ENCODE data around the gene KIAA1328. TPM values are rescaled to one million over a fixed set of nuclear protein-coding genes. Genes with fewer than 3 reads are reported as not detected.

The KIAA1328 gene
- total and polyA plus RNA-seq, 4 donors, result 0.95 to 7.4 (median 2.9) TPM

DNA sequence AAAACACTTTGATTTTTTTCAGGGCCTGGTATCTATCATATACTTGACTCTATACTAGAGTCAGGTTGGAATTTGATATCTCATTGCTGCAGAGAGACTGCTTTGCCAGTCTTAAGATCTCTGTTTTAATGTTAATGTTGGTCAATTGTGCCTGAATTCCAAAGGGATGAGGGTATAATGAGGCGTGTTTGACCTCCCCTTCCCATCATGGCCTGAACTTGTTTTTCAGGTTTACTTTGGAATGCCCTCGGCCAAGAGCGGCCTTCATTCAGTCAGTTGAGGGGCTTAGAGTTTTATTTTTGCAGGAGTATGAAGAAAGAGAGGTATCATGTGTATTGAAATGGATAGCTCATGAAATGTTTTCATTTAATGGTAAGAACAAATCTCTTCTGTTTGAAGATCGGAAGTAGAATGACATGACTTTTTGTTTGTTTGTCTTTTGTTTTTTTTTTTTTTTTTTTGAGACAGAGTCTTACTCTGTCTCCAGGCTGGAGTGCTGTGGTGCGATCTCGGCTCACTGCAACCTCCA lies 119.0 kb downstream of the KIAA1328 start:
- TF ChIP-seq NR2F2 (IDR thresholded peaks at IDR 0.05) (no peak), JUND (IDR thresholded peaks at IDR 0.05) (no peak), CTCF (IDR thresholded peaks at IDR 0.05; ENCODE audit: low read depth, low read length, missing input control) (no peak), EGR1 (IDR thresholded peaks at IDR 0.05; ENCODE audit: low read depth in 2 of 2) (no peak), RXRA (IDR thresholded peaks at IDR 0.05) (no peak), HNF4G (IDR thresholded peaks at IDR 0.05) (no peak), FOXA2 (IDR thresholded peaks at IDR 0.05) (no peak), YY1 (IDR thresholded peaks at IDR 0.05) (no peak), RAD21 (IDR thresholded peaks at IDR 0.05) (no peak), TAF1 (conservative IDR thresholded peaks at IDR 0.05) (no peak), SP1 (IDR thresholded peaks at IDR 0.05) (no peak)
- TF ChIP-seq, protein P1, sequence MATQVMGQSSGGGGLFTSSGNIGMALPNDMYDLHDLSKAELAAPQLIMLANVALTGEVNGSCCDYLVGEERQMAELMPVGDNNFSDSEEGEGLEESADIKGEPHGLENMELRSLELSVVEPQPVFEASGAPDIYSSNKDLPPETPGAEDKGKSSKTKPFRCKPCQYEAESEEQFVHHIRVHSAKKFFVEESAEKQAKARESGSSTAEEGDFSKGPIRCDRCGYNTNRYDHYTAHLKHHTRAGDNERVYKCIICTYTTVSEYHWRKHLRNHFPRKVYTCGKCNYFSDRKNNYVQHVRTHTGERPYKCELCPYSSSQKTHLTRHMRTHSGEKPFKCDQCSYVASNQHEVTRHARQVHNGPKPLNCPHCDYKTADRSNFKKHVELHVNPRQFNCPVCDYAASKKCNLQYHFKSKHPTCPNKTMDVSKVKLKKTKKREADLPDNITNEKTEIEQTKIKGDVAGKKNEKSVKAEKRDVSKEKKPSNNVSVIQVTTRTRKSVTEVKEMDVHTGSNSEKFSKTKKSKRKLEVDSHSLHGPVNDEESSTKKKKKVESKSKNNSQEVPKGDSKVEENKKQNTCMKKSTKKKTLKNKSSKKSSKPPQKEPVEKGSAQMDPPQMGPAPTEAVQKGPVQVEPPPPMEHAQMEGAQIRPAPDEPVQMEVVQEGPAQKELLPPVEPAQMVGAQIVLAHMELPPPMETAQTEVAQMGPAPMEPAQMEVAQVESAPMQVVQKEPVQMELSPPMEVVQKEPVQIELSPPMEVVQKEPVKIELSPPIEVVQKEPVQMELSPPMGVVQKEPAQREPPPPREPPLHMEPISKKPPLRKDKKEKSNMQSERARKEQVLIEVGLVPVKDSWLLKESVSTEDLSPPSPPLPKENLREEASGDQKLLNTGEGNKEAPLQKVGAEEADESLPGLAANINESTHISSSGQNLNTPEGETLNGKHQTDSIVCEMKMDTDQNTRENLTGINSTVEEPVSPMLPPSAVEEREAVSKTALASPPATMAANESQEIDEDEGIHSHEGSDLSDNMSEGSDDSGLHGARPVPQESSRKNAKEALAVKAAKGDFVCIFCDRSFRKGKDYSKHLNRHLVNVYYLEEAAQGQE (IDR thresholded peaks at IDR 0.05), result no peak
- TF ChIP-seq, protein P2, sequence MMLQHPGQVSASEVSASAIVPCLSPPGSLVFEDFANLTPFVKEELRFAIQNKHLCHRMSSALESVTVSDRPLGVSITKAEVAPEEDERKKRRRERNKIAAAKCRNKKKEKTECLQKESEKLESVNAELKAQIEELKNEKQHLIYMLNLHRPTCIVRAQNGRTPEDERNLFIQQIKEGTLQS (IDR thresholded peaks at IDR 0.05), result no peak
- TF ChIP-seq, protein P3, sequence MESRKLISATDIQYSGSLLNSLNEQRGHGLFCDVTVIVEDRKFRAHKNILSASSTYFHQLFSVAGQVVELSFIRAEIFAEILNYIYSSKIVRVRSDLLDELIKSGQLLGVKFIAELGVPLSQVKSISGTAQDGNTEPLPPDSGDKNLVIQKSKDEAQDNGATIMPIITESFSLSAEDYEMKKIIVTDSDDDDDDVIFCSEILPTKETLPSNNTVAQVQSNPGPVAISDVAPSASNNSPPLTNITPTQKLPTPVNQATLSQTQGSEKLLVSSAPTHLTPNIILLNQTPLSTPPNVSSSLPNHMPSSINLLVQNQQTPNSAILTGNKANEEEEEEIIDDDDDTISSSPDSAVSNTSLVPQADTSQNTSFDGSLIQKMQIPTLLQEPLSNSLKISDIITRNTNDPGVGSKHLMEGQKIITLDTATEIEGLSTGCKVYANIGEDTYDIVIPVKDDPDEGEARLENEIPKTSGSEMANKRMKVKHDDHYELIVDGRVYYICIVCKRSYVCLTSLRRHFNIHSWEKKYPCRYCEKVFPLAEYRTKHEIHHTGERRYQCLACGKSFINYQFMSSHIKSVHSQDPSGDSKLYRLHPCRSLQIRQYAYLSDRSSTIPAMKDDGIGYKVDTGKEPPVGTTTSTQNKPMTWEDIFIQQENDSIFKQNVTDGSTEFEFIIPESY (IDR thresholded peaks at IDR 0.05), result no peak
- TF ChIP-seq, protein P4, sequence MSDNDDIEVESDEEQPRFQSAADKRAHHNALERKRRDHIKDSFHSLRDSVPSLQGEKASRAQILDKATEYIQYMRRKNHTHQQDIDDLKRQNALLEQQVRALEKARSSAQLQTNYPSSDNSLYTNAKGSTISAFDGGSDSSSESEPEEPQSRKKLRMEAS (IDR thresholded peaks at IDR 0.05), result no peak
- H3K9me3 ChIP-seq (ENCODE audit: control insufficient read depth in 4 of 4, low read length in 3 of 4), result no peaks in the 10 kb centered on the region
- H3K4me3 ChIP-seq (ENCODE audit: low read depth in 1 of 3, low read length in 3 of 3), result no peak overlapping the region
- no peaks in the 10 kb centered on the region for H3K36me3 ChIP-seq (ENCODE audit: control insufficient read depth in 4 of 4, insufficient read depth in 3 of 4, low read depth in 1 of 4, low read length in 3 of 4)
- H3K4me1 ChIP-seq (ENCODE audit: control insufficient read depth in 4 of 4, insufficient read depth in 4 of 4, low read length in 3 of 4), result no peaks in the 10 kb centered on the region
- H3K9ac ChIP-seq (ENCODE audit: low read depth in 1 of 2, low read length in 2 of 2), result no peak overlapping the region
- no peaks in the 10 kb centered on the region for H3K27me3 ChIP-seq (ENCODE audit: control insufficient read depth in 4 of 4, insufficient read depth in 4 of 4, low read length in 3 of 4)
- WGBS, result 97% methylated on average over 6 of the region's 6 CpGs
- no peak for DNase-seq (ENCODE audit: low spot score)
- no peak overlapping the region for H3K27ac ChIP-seq (ENCODE audit: low read depth in 1 of 2, low read length in 2 of 2)

DNA sequence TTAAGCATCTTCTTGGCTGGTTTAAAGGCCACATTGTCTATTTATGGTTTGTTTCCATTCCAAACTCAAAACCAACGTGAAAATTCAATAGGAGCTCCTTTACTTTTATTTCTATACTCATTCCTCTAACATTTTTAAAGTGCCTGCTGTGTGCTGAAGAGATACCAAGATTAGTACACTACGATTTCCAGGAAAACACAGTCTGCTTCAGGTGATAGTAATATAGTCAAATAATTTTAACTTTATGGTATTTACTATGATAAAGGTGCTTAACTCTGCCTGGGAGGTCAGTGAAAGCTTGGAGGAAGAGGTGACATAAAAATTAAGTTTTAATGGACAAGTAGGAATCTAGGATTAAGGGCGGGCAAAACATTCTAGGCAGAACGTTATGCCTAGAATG lies 121.4 kb downstream of the KIAA1328 start:
- 58% methylated on average over 4 of the region's 4 CpGs for WGBS
- no peak overlapping the region for H3K27ac ChIP-seq (ENCODE audit: low read depth in 1 of 2, low read length in 2 of 2)
- H3K4me3 ChIP-seq (ENCODE audit: low read depth in 1 of 3, low read length in 3 of 3), result no peak overlapping the region
- H3K4me1 ChIP-seq (ENCODE audit: control insufficient read depth in 4 of 4, insufficient read depth in 4 of 4, low read length in 3 of 4), result no peaks in the 10 kb centered on the region
- H3K9me3 ChIP-seq (ENCODE audit: control insufficient read depth in 4 of 4, low read length in 3 of 4), result no peaks in the 10 kb centered on the region
- TF ChIP-seq RXRA (IDR thresholded peaks at IDR 0.05) (no peak), FOXA1 (IDR thresholded peaks at IDR 0.05) (no peak), EGR1 (IDR thresholded peaks at IDR 0.05; ENCODE audit: low read depth in 2 of 2) (no peak), HNF4A (conservative IDR thresholded peaks at IDR 0.05) (no peak), CTCF (IDR thresholded peaks at IDR 0.05; ENCODE audit: low read depth, low read length, missing input control) (no peak), TAF1 (conservative IDR thresholded peaks at IDR 0.05) (no peak), FOXA2 (IDR thresholded peaks at IDR 0.05) (no peak), RAD21 (IDR thresholded peaks at IDR 0.05) (no peak)
- TF ChIP-seq, protein P1 (IDR thresholded peaks at IDR 0.05), result no peak
- TF ChIP-seq, protein P2 (IDR thresholded peaks at IDR 0.05), result no peak
- H3K36me3 ChIP-seq (ENCODE audit: control insufficient read depth in 4 of 4, insufficient read depth in 3 of 4, low read depth in 1 of 4, low read length in 3 of 4), result no peaks in the 10 kb centered on the region
- no peaks in the 10 kb centered on the region for H3K27me3 ChIP-seq (ENCODE audit: control insufficient read depth in 4 of 4, insufficient read depth in 4 of 4, low read length in 3 of 4)
- DNase-seq (ENCODE audit: low spot score), result no peak
- no peak overlapping the region for H3K9ac ChIP-seq (ENCODE audit: low read depth in 1 of 2, low read length in 2 of 2)
